DND-41 (cell line): ENCODE measurements around the gene TLE4.
"Not testable (repeated sequence)": the region's sequence is repeated elsewhere in the genome, so short reads cannot be mapped to it uniquely, and the experiment has no call there.

Source experiments
- ATAC-seq: fragments of 200-7000 bp; cut with Tn5 transposase; 3 replicates; pipeline ENCODE4 v1.9.1; 2021; ENCODE audit warnings: low read depth; ENCODE audit not compliant: insufficient read depth
- DNase-seq: peaks from one replicate; pipeline ENCODE4 v3.0.0-alpha.2; 2020
- H2AFZ ChIP-seq: 2 replicates; pipeline ENCODE4 v1.6.0; 2012; ENCODE audit warnings: low read depth, low read length
- H3K27ac ChIP-seq: 2 replicates; pipeline ENCODE4 v1.5.1; 2012; ENCODE audit warnings: low read length, inconsistent platforms
- H3K27me3 ChIP-seq: fragments of 200-600 bp; sonication (generic); 2 replicates; pipeline ENCODE4 v1.6.0; 2012; ENCODE audit warnings: low read length, mild to moderate bottlenecking, inconsistent platforms; ENCODE audit not compliant: insufficient read depth, poor library complexity
- H3K36me3 ChIP-seq: 2 replicates; pipeline ENCODE4 v1.5.1; 2012; ENCODE audit warnings: low read length, inconsistent platforms; ENCODE audit not compliant: insufficient read depth
- H3K4me1 ChIP-seq: 2 replicates; pipeline ENCODE4 v1.5.1; 2012; ENCODE audit warnings: mild to moderate bottlenecking, low read length; ENCODE audit not compliant: insufficient read depth
- H3K4me2 ChIP-seq: 2 replicates; pipeline ENCODE4 v1.6.0; 2012; ENCODE audit warnings: mild to moderate bottlenecking, moderate library complexity, low read length, inconsistent platforms; ENCODE audit not compliant: insufficient read depth
- H3K4me3 ChIP-seq, 2 experiments: fragments of 200-600 bp in 1 of 2; shearing (Covaris generic) in 1 of 2; 2 replicates each; pipeline ENCODE4 v1.5.1; 2012 to 2016; ENCODE audit warnings: inconsistent platforms in 2 of 2, low read length in 2 of 2, mild to moderate bottlenecking in 2 of 2, low read depth in 1 of 2, moderate library complexity in 1 of 2
- H3K79me2 ChIP-seq: 2 replicates; pipeline ENCODE4 v1.6.0; 2012; ENCODE audit warnings: low read length, inconsistent platforms; ENCODE audit not compliant: insufficient read depth
- H3K9ac ChIP-seq: 2 replicates; pipeline ENCODE4 v1.6.0; 2012; ENCODE audit warnings: low read depth, mild to moderate bottlenecking, inconsistent platforms, low read length, moderate library complexity
- H3K9me3 ChIP-seq: 2 replicates; pipeline ENCODE4 v1.5.1; 2012; ENCODE audit warnings: low read length, moderate library complexity, mild to moderate bottlenecking, inconsistent platforms; ENCODE audit not compliant: insufficient read depth, severe bottlenecking
- H4K20me1 ChIP-seq: 2 replicates; pipeline ENCODE4 v1.6.0; 2012; ENCODE audit warnings: low read length; ENCODE audit not compliant: insufficient read depth
- EZH2 ChIP-seq: IDR thresholded peaks from 3 replicates; pipeline ENCODE4 v1.6.1; 2012; ENCODE audit warnings: borderline replicate concordance, low read depth, mild to moderate bottlenecking, moderate library complexity, low read length, inconsistent platforms; ENCODE audit not compliant: severe bottlenecking
- TF ChIP-seq, protein P1 (sequence below): IDR thresholded peaks from 2 replicates; pipeline ENCODE4 v1.5.1; 2012; ENCODE audit warnings: borderline replicate concordance, low read length, moderate library complexity, mild to moderate bottlenecking; ENCODE audit not compliant: poor library complexity, severe bottlenecking; ENCODE audit errors: extremely low read depth

TLE4 gene

DNA sequence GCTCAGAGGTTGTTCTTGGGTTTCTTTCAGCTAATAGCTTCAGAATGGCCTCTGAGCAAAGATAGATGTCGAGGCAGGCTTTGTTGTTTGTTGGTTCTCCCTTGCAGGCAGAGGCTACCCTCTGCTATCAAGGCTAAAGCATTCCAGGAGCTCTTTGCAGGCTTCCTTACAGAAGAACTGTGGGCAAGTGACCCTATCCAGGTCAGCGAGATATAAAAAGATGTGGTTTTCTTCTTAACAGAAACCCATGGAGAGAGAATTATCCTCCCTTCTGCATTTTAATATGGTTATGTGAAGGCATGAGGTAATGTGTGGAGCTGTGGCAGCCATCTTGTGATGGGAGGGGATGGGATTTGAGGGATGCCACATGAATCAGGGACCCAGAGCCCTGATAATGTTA, 67.0 kb downstream of the TLE4 start:
- H3K36me3 ChIP-seq = peaks cover 15% of the 10 kb centered on the region; the same call in 1 of the 2 replicates
- ATAC-seq (no peak), DNase-seq (no peak)
- no peak overlapping the region for H3K27ac ChIP-seq
- no peaks in the 10 kb centered on the region; the same call in 1 of the 2 replicates for H4K20me1 ChIP-seq
- peaks cover 4% of the 10 kb centered on the region for H3K9me3 ChIP-seq
- no peak overlapping the region for H3K4me2 ChIP-seq
- H3K79me2 ChIP-seq = no peaks in the 10 kb centered on the region
- no peaks in the 10 kb centered on the region for H3K4me1 ChIP-seq
- no peak overlapping the region for H2AFZ ChIP-seq
- H3K4me3 ChIP-seq = no peak overlapping the region
- no peaks in the 10 kb centered on the region for H3K27me3 ChIP-seq
- TF ChIP-seq, protein P1, sequence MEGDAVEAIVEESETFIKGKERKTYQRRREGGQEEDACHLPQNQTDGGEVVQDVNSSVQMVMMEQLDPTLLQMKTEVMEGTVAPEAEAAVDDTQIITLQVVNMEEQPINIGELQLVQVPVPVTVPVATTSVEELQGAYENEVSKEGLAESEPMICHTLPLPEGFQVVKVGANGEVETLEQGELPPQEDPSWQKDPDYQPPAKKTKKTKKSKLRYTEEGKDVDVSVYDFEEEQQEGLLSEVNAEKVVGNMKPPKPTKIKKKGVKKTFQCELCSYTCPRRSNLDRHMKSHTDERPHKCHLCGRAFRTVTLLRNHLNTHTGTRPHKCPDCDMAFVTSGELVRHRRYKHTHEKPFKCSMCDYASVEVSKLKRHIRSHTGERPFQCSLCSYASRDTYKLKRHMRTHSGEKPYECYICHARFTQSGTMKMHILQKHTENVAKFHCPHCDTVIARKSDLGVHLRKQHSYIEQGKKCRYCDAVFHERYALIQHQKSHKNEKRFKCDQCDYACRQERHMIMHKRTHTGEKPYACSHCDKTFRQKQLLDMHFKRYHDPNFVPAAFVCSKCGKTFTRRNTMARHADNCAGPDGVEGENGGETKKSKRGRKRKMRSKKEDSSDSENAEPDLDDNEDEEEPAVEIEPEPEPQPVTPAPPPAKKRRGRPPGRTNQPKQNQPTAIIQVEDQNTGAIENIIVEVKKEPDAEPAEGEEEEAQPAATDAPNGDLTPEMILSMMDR = no peak
- no peak overlapping the region for H3K9ac ChIP-seq

DNA sequence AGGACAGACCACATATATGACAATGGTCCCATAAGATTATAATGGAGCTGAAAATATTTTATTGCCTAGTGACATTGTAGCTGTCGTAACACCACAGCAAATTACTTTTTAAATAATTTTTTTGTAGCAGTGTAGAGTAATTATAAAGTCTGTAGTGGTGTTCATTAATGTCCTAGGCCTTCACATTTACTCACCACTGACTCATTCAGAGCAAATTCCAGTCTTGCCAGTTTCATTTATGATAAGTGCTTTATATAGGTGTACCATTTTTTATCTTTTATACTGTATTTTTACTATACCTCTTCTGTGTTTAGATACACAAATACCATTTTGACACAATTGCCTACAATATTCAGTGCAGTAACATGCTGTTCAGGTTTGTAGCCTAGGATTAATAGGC, 67.6 kb downstream of the TLE4 start:
- H3K4me2 ChIP-seq = no peak overlapping the region
- no peaks in the 10 kb centered on the region for H3K27me3 ChIP-seq
- H3K9ac ChIP-seq = no peak overlapping the region
- DNase-seq (no peak), ATAC-seq (no peak)
- H4K20me1 ChIP-seq = no peaks in the 10 kb centered on the region; the same call in 1 of the 2 replicates
- TF ChIP-seq EZH2 = no peak
- TF ChIP-seq, protein P1 = no peak
- peaks cover 9% of the 10 kb centered on the region for H3K9me3 ChIP-seq
- H3K4me1 ChIP-seq = no peaks in the 10 kb centered on the region
- H3K27ac ChIP-seq = no peak overlapping the region
- H2AFZ ChIP-seq = no peak overlapping the region
- H3K36me3 ChIP-seq = peaks cover 19% of the 10 kb centered on the region; the same call in 1 of the 2 replicates
- no peaks in the 10 kb centered on the region for H3K79me2 ChIP-seq
- H3K4me3 ChIP-seq = no peak overlapping the region

DNA sequence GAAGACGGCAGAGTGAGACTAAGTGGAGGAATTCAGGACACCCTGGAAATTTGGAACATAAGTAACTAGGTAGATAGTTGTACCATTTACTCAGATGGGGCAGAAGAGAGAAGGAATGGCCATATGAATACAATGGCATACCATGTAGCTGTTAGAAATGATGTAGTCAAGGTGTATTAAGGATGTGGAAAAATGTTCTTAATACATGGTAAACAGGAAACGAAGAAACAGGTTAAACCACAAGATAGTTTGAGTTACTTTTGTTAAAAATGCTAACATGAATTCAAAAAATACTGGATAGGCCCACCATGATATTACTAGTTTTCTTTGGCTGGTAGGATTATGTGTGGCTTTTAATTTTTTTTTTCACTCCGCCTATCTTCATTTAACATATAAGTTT, 68.3 kb downstream of the TLE4 start:
- not testable (repeated sequence) for H3K4me1 ChIP-seq, H3K79me2 ChIP-seq, ATAC-seq, H3K27ac ChIP-seq, DNase-seq, H3K4me3 ChIP-seq, H2AFZ ChIP-seq, H3K9ac ChIP-seq, H3K27me3 ChIP-seq, H4K20me1 ChIP-seq, H3K4me2 ChIP-seq
- H3K9me3 ChIP-seq = peaks cover 13% of the 10 kb centered on the region
- peaks cover 19% of the 10 kb centered on the region; the same call in 1 of the 2 replicates for H3K36me3 ChIP-seq

DNA sequence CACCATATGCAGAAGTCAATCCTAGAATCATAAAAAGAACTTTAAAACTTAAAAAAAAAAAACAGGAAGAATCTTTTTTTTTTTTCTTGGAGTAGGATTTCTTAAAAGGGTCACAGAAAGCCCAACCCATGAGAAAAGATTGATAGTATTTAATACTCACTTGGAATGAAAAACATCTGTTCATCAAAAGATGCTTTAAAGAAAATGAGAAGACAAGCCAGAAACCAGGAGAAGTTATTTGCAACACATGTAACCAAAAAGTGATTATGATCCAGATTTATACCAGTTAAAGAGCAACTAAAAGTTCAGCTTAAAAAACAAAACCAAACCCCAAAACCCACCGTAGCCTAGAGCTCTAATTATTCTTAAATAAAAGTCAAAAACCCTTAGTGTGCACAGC, 69.3 kb downstream of the TLE4 start:
- Histone ChIP-seq H3K9me3 (peaks cover 13% of the 10 kb centered on the region), H2AFZ (no peak overlapping the region), H3K4me1 (no peaks in the 10 kb centered on the region), H3K4me2 (no peak overlapping the region), H4K20me1 (no peaks in the 10 kb centered on the region; the same call in 1 of the 2 replicates), H3K4me3 (no peak overlapping the region), H3K27me3 (no peaks in the 10 kb centered on the region), H3K27ac (no peak overlapping the region), H3K79me2 (no peaks in the 10 kb centered on the region), H3K36me3 (peaks cover 15% of the 10 kb centered on the region; the same call in 1 of the 2 replicates), H3K9ac (no peak overlapping the region)
- no peak for ATAC-seq
- TF ChIP-seq EZH2 = no peak
- TF ChIP-seq, protein P1 = no peak
- DNase-seq = no peak
